Measurements from ENCODE around the gene FALEC. TPM values are rescaled to one million over a fixed set of nuclear protein-coding genes. Genes with fewer than 3 reads are reported as not detected.

FALEC gene
- polyA plus RNA-seq, 1 donor from 2014 or later, result not detected

- Histone ChIP-seq H3K4me3 (ENCODE audit: low read length) (peak overlapping the region; percentile 100), H3K36me3 (ENCODE audit: insufficient read depth, low read length) (peaks cover 16% of the 10 kb centered on the region), H3K4me2 (ENCODE audit: low read length) (peak overlapping the region; percentile 93), H3K27ac (ENCODE audit: low read length) (no peak overlapping the region), H3K9me2 (ENCODE audit: insufficient read depth, low read length) (no peaks in the 10 kb centered on the region), H3K79me2 (replicated peaks; ENCODE audit: insufficient read depth, low read length) (peaks cover 76% of the 10 kb centered on the region), H3K27me3 (ENCODE audit: insufficient read depth, low read depth, low read length) (no peaks in the 10 kb centered on the region), H2AFZ (ENCODE audit: low read depth, low read length) (no peak overlapping the region), H3F3A (ENCODE audit: insufficient read depth, low read length, poor library complexity, severe bottlenecking) (peaks cover 9% of the 10 kb centered on the region), H3K9me3 (ENCODE audit: low read length) (no peaks in the 10 kb centered on the region), H3K9ac (ENCODE audit: low read length) (peak overlapping the region; percentile 100), H4K20me1 (ENCODE audit: insufficient read depth) (peaks cover 27% of the 10 kb centered on the region)
- TF ChIP-seq TAF1 (IDR thresholded peaks at IDR 0.05; ENCODE audit: low read depth) (no peak), SMC3 (conservative IDR thresholded peaks at IDR 0.05; ENCODE audit: poor library complexity) (no peak), MXI1 (conservative IDR thresholded peaks at IDR 0.05; ENCODE audit: poor library complexity, severe bottlenecking) (no peak), RAD21 (conservative IDR thresholded peaks at IDR 0.05) (no peak), POLR2AphosphoS5 (IDR thresholded peaks at IDR 0.05) (no peak), EZH2 (IDR thresholded peaks at IDR 0.05; ENCODE audit: borderline replicate concordance, insufficient read depth, low read length, poor library complexity, severe bottlenecking) (no peak), EP300 (conservative IDR thresholded peaks at IDR 0.05; ENCODE audit: poor library complexity, severe bottlenecking) (no peak)
- TF ChIP-seq, protein P1, sequence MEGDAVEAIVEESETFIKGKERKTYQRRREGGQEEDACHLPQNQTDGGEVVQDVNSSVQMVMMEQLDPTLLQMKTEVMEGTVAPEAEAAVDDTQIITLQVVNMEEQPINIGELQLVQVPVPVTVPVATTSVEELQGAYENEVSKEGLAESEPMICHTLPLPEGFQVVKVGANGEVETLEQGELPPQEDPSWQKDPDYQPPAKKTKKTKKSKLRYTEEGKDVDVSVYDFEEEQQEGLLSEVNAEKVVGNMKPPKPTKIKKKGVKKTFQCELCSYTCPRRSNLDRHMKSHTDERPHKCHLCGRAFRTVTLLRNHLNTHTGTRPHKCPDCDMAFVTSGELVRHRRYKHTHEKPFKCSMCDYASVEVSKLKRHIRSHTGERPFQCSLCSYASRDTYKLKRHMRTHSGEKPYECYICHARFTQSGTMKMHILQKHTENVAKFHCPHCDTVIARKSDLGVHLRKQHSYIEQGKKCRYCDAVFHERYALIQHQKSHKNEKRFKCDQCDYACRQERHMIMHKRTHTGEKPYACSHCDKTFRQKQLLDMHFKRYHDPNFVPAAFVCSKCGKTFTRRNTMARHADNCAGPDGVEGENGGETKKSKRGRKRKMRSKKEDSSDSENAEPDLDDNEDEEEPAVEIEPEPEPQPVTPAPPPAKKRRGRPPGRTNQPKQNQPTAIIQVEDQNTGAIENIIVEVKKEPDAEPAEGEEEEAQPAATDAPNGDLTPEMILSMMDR (IDR thresholded peaks at IDR 0.05; ENCODE audit: poor library complexity, severe bottlenecking), result no peak
- TF ChIP-seq, protein P2, sequence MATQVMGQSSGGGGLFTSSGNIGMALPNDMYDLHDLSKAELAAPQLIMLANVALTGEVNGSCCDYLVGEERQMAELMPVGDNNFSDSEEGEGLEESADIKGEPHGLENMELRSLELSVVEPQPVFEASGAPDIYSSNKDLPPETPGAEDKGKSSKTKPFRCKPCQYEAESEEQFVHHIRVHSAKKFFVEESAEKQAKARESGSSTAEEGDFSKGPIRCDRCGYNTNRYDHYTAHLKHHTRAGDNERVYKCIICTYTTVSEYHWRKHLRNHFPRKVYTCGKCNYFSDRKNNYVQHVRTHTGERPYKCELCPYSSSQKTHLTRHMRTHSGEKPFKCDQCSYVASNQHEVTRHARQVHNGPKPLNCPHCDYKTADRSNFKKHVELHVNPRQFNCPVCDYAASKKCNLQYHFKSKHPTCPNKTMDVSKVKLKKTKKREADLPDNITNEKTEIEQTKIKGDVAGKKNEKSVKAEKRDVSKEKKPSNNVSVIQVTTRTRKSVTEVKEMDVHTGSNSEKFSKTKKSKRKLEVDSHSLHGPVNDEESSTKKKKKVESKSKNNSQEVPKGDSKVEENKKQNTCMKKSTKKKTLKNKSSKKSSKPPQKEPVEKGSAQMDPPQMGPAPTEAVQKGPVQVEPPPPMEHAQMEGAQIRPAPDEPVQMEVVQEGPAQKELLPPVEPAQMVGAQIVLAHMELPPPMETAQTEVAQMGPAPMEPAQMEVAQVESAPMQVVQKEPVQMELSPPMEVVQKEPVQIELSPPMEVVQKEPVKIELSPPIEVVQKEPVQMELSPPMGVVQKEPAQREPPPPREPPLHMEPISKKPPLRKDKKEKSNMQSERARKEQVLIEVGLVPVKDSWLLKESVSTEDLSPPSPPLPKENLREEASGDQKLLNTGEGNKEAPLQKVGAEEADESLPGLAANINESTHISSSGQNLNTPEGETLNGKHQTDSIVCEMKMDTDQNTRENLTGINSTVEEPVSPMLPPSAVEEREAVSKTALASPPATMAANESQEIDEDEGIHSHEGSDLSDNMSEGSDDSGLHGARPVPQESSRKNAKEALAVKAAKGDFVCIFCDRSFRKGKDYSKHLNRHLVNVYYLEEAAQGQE (IDR thresholded peaks at IDR 0.05; ENCODE audit: borderline replicate concordance), result no peak
Observed at GRCh38 chr1:150575518-150576366, 60.2 kb downstream of the FALEC start.

GRCh38 chr1:150576367-150576711, 60.8 kb downstream of the FALEC start:
- Histone ChIP-seq H3K4me3 (ENCODE audit: low read length) (peak overlapping the region; percentile 100), H3K9ac (ENCODE audit: low read length) (peak overlapping the region; percentile 100), H2AFZ (ENCODE audit: low read depth, low read length) (no peak overlapping the region), H4K20me1 (ENCODE audit: insufficient read depth) (peaks cover 27% of the 10 kb centered on the region), H3F3A (ENCODE audit: insufficient read depth, low read length, poor library complexity, severe bottlenecking) (peaks cover 9% of the 10 kb centered on the region), H3K27ac (ENCODE audit: low read length) (no peak overlapping the region), H3K9me3 (ENCODE audit: low read length) (no peaks in the 10 kb centered on the region), H3K9me2 (ENCODE audit: insufficient read depth, low read length) (no peaks in the 10 kb centered on the region), H3K4me2 (ENCODE audit: low read length) (peak overlapping the region; percentile 93), H3K27me3 (ENCODE audit: insufficient read depth, low read depth, low read length) (no peaks in the 10 kb centered on the region), H3K36me3 (ENCODE audit: insufficient read depth, low read length) (peaks cover 16% of the 10 kb centered on the region), H3K79me2 (replicated peaks; ENCODE audit: insufficient read depth, low read length) (peaks cover 70% of the 10 kb centered on the region)
- TF ChIP-seq EZH2 (IDR thresholded peaks at IDR 0.05; ENCODE audit: borderline replicate concordance, insufficient read depth, low read length, poor library complexity, severe bottlenecking), result no peak
- no peak for TF ChIP-seq POLR2AphosphoS5 (IDR thresholded peaks at IDR 0.05)
- TF ChIP-seq MXI1 (conservative IDR thresholded peaks at IDR 0.05; ENCODE audit: poor library complexity, severe bottlenecking), result no peak
- TF ChIP-seq RAD21 (conservative IDR thresholded peaks at IDR 0.05), result no peak
- no peak for TF ChIP-seq EP300 (conservative IDR thresholded peaks at IDR 0.05; ENCODE audit: poor library complexity, severe bottlenecking)
- TF ChIP-seq SMC3 (conservative IDR thresholded peaks at IDR 0.05; ENCODE audit: poor library complexity), result no peak
- TF ChIP-seq, protein P2 (IDR thresholded peaks at IDR 0.05; ENCODE audit: borderline replicate concordance), result no peak
- no peak for TF ChIP-seq TAF1 (IDR thresholded peaks at IDR 0.05; ENCODE audit: low read depth)
- TF ChIP-seq, protein P1 (IDR thresholded peaks at IDR 0.05; ENCODE audit: poor library complexity, severe bottlenecking), result no peak
